Fibroblast of villous mesenchyme (primary cell): ENCODE results near the gene TBX3. TPM values are rescaled to one million over a fixed set of nuclear protein-coding genes. Genes with fewer than 3 reads are reported as not detected.
"Not testable (repeated sequence)": the region's sequence is repeated elsewhere in the genome, so short reads cannot be mapped to it uniquely, and the experiment has no call there.

Experiments used
- DNase-seq: peaks from one replicate; pipeline ENCODE4 v3.0.0-alpha.2; 2010; ENCODE audit warnings: low read depth
- H3K4me3 ChIP-seq: 2 replicates; pipeline ENCODE4 v1.5.1; 2011; ENCODE audit warnings: low read depth, mild to moderate bottlenecking, low read length
- CTCF ChIP-seq: IDR thresholded peaks from 2 replicates; pipeline ENCODE4 v1.5.1; 2012; ENCODE audit warnings: low read depth, mild to moderate bottlenecking, low read length; ENCODE audit not compliant: insufficient read depth
- total RNA-seq: library from RNA; depleted of rRNA; stranded (reverse); fragments of >200 nt; gene quantifications from 2 replicates; pipeline ENCODE4 v1.2.3, GENCODE V29; 2012

Gene TBX3
- total RNA-seq: 109 and 114 TPM in 2 replicates

DNA sequence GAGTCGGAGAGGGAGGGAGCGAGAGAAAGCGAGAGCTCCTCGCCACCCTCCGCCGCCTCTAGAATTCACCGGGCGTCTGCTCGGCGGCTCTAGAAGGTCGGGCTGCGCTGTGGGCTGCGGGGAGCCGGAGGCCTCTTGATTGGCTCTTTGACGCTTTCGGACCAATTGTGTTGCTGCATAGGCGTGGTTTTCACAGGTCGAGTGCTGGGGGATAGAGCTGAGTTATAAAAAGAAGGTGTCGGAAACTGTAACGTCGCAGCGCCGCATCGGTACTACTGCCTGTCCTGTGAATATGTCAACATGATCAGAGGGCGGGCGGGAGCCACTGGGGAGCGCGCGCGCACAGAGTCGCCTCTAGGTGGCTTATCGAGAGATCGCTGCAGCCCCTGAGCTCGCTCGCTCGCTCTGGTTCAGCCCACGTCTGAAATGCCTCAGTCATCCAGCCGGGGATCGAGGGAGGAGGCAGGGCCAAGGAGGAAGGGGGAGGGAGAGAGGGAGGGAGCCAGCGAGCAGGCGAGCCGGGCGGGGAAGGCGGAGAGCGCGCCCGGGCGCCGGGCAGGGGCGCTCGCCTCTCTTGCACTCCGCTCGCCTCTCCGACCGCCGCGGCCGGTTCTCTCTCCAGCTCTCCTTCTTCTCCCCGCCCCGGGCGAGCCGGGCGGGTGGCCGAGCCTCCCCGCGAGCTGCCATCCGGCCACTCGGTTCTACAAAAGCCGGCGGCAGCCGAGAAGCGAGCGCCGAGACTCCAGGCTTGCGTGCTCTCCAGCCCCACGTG is at the start of gene TBX3:
TBX3 (minus strand) TSS at position 78 of the 772 bp plus-strand sequence. CDS start 975 bp downstream, outside the sequence.
- peak within 1 kb of the TSS; percentile 88 for H3K4me3 ChIP-seq
- TF ChIP-seq CTCF: peak; percentile 44
- DNase-seq: peak; percentile 100

DNA sequence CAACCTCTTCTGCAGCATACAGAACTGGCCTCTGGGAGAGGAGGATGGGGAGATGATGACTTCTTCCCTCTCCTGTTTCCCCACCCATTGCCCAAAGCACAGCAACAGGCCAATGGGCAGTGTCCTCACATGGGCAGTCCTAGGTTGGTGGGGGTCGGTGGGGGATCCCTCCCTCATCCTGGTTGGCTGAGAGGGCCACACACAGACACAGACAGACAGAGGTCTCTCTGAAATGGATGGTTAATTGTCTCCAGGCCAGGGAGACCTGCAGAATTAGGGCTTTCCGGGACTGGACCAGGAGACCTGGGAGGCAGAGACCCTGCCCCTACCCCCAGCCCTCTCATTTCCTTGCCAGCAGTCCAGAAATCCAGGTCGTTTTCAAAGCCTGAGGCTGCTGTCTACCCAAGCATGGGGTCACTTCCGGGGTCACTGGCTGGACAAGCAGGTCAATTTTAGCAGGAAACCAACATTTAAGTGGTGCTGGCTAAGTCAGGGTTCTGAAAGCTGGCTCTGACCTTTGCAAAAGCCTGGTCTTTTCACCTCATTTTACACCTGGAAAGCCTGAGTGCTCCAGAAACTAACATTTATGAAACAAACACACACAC is 48.6 kb upstream of the TBX3 start:
- no peak for TF ChIP-seq CTCF

DNA sequence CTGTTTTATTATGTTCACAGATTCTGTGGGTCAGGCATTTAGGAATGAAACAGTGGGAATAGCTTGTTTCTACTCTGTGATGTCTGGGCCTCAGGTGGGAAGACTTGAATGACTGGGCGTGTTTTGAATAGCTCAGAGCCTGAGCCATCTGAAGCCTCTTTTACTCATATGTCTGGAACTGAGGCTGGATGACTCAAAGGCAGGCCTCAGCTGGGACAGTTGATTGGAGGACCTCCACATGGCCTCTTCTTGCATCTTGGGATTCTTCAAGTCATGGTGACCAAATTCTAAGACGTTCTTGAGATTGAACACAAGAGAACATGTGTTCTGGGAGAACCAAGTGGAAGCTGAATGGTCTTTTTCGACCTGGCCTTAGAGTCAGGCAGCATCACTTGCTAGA is 45.8 kb upstream of the TBX3 start:
- peak; percentile 26 for DNase-seq
- no peak overlapping the region for H3K4me3 ChIP-seq
- no peak for TF ChIP-seq CTCF

More for the DNA sequence above, 48.6 kb upstream of the TBX3 start:
- no peak overlapping the region for H3K4me3 ChIP-seq
- DNase-seq: no peak

- TF ChIP-seq CTCF: no peak
- DNase-seq: no peak
Observed at GRCh38 chr12:114726092-114726710, 42.2 kb upstream of the TBX3 start.

DNA sequence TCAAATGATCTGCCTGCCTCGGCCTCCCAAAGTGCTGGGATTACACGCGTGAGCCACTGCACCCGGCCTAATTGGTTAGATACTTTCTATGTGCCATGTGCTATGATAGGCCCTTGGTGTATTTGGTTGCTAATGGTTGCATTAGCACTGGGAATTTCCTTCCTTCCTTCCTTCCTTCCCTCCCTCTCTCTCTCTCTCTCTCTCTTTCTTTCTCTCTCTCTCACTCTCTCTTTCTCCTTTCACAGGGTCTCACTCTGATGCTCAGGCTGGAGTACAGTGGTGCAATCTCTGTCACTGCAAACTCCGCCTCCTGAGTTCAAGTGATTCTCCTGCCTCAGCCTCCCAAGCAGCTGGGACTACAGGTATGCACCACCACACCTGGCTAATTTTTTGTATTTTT is 38.2 kb upstream of the TBX3 start:
- DNase-seq, H3K4me3 ChIP-seq: not testable (repeated sequence)

More at GRCh38 chr12:114726092-114726710, 42.2 kb upstream of the TBX3 start:
- no peak overlapping the region for H3K4me3 ChIP-seq

- TF ChIP-seq CTCF: no peak
- H3K4me3 ChIP-seq: no peak overlapping the region
- DNase-seq: no peak
Observed at GRCh38 chr12:114721266-114721665, 37.3 kb upstream of the TBX3 start.
